ENCODE data around the gene TTC22.

TTC22 gene

DNA sequence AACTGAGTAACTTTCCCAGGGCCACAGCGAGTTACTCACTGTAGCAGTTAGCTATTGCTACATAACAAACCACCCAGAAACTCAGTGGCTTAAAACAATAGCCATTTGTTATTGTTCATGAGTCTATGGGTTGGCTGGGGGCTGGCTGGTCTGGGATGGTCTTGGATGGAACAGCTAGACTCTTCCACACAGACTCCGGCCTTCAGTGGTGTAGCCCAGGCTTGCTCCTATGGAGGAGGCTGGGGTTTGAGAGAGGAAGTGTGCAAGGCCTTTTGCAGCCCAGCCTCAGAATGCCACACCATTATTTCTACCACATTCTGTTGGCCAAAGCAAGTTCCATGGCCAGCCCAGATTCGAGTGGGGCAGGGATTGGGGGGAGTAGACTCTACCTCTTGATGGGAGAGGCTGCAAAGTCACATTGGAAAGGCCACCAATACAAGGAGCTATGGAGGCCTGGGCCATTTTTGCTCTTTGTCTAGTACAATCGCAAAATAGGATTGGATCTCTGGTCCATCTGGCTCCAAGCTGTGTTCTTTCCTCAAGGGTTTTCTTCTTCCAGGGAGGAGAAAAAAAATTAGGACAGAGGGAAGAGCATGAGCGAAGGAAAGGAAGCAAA is 37.5 kb upstream of the TTC22 start:
- TF ChIP-seq, protein P1, sequence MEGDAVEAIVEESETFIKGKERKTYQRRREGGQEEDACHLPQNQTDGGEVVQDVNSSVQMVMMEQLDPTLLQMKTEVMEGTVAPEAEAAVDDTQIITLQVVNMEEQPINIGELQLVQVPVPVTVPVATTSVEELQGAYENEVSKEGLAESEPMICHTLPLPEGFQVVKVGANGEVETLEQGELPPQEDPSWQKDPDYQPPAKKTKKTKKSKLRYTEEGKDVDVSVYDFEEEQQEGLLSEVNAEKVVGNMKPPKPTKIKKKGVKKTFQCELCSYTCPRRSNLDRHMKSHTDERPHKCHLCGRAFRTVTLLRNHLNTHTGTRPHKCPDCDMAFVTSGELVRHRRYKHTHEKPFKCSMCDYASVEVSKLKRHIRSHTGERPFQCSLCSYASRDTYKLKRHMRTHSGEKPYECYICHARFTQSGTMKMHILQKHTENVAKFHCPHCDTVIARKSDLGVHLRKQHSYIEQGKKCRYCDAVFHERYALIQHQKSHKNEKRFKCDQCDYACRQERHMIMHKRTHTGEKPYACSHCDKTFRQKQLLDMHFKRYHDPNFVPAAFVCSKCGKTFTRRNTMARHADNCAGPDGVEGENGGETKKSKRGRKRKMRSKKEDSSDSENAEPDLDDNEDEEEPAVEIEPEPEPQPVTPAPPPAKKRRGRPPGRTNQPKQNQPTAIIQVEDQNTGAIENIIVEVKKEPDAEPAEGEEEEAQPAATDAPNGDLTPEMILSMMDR (IDR thresholded peaks at IDR 0.05; ENCODE audit: extremely low read depth, missing control alignments): no peak
- no peak for DNase-seq (ENCODE audit: low spot score)

DNA sequence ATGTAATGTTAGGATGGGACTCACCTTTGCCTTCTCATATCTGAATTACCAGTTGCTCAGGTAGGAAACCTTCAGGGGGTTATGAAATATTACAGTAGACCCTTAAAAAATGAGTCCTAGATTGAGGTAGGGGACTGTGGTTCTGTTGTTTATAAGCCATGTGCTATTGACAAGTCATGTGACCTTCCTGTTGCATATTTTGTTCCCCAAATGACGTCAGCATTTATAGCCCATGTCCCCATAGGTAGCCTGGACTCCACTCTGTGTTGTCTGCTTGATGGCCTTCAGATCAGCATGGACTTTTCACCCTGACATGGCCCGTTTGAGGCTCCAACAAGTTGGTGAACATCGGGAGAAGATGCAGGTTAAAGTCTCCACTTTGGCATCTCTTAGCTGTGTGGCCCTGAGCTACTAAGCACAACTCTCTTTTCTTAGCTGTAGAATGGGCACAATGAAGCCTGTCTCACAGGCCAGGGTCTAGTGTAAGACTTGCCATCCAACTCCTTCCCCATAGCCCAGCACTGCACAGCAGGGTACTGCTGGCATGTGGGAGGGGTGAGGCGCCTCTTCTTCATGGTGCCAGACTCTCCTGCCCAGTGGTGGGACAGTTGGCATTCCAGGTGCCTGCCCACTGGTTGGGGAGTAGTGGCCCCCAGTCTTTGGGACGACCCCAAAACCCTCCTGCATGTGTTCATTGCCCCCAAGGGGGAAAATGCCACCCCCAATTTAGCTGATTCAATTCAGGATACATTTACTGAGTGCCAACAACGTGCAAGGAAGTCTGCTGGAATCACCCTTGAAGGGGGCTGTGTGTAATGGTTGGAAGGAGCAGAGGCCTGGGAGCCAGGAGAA is 36.1 kb upstream of the TTC22 start:
- TF ChIP-seq, protein P1 (IDR thresholded peaks at IDR 0.05; ENCODE audit: extremely low read depth, missing control alignments): no peak
- DNase-seq (ENCODE audit: low spot score): no peak

DNA sequence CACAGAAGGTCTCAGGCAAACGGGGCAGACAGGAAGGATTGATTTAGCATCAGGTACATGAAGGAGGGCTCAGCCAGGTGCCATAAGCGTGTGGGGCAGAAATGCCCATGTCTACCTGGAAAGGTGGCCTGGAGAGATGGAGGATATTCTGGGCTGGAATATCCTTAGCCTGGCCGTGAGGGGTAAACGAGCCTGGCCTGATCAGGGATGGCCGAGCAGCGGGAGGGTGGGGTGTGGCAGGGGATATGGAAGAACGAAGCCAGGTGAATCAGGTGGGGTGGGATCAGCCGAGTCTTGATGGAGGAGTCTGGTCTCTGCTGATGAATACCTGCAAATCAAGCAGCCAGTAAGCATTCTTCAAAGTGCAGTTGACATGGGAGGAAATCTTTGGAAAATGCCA is 35.5 kb upstream of the TTC22 start:
- TF ChIP-seq, protein P1 (IDR thresholded peaks at IDR 0.05; ENCODE audit: extremely low read depth, missing control alignments): no peak
- DNase-seq (ENCODE audit: low spot score): no peak

DNA sequence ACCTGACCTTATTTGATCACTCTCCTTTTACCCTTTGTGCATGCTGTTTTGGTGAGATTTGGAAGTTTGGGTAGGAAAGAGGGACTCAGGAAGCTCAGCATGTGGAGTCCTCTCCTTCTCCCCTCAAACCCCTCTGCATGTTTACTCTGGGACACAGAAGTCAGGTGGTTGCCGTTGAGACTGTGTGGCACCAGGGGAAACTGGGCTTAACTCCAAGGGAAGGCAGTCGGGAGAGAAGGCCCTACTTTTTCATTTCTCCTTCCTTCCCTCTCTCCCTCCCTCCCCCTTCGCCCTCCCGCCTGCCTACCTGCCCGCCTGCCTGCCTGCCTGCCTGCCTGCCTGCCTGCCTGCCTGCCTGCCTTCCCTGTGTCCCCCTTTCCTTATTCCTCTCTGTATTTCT is 34.8 kb upstream of the TTC22 start:
- TF ChIP-seq, protein P1 (IDR thresholded peaks at IDR 0.05; ENCODE audit: extremely low read depth, missing control alignments): no peak
- DNase-seq (ENCODE audit: low spot score): no peak

DNA sequence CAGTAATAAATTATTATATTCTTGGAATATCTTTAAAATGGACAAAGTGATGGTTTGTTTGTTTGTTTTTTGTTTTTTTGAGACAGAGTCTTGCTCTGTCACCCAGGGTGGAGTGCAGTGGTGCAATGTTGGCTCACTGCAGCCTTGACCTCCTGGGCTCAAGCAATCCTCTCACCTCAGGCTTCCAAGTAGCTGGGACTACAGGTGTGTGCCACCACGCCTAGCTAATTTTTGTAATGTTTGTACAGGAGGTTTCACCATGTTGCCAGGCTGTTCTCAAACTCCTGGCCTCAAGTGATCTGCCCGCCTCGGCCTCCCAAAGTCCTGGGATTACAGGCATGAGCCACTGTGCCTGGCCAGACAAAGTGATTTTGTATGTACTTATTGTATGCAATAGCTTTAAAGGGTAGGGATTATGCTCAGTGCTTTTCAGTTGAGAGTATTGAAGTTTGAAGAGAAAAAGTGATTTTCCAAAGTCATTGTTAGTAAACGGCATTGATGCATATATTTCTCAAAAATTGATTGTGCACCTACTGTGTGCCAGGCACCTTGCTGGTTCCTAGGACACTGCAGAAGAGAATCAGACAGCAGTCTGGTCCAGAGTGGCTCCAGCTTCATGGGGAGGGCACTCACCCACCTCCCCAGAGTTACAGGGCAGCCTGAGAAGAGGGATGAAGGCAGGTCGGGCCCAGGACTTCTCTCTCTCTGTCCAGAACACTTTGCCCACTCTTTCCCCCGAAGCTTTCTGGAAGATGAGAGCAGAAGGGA is 34.2 kb upstream of the TTC22 start:
- TF ChIP-seq, protein P1 (IDR thresholded peaks at IDR 0.05; ENCODE audit: extremely low read depth, missing control alignments): no peak
- DNase-seq (ENCODE audit: low spot score): no peak

DNA sequence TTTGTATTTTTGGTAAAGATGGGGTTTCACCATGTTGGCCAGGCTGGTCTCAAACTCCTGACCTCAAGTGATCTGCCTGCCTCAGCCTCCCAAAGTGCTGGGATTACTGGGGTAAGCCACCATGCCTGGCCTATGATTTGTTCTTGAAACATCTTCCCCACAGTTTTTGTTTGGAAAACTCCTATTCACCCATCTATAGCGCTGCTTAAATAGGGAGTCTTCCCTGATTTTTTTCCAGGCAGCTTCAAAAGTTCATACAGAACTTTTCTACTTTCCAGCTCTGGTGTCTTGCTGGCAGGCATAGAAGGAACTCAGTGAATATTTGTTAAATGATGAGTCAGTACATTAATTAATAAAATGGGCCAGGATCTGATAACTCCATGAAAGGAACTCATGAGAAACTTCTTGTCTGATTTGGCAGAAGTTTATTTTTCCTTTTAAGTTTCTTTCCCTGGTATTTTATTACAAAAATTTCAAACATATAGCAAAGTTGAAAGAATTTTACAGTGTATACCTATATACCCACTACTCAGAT is 33.0 kb upstream of the TTC22 start:
- DNase-seq (ENCODE audit: low spot score): no peak
- TF ChIP-seq, protein P1 (IDR thresholded peaks at IDR 0.05; ENCODE audit: extremely low read depth, missing control alignments): no peak
